IPS-20b (cell line): ENCODE measurements around the gene RABL2A.
"Not testable (repeated sequence)": the region's sequence is repeated elsewhere in the genome, so short reads cannot be mapped to it uniquely, and the experiment has no call there.

Source experiments
- H3K27ac ChIP-seq: one replicate; pipeline ENCODE4 v1.5.1; 2013; ENCODE audit warnings: low read length
- H3K27me3 ChIP-seq: 2 replicates; pipeline ENCODE4 v1.6.1; 2013; ENCODE audit warnings: mild to moderate bottlenecking, low read length, inconsistent platforms; ENCODE audit not compliant: insufficient read depth
- H3K36me3 ChIP-seq: 2 replicates; pipeline ENCODE4 v1.6.1; 2013; ENCODE audit warnings: low read depth, mild to moderate bottlenecking, inconsistent platforms, low read length, moderate library complexity; ENCODE audit not compliant: insufficient read depth
- H3K4me1 ChIP-seq: 2 replicates; pipeline ENCODE4 v1.6.1; 2013; ENCODE audit warnings: mild to moderate bottlenecking, control low read depth, inconsistent platforms, low read length, moderate library complexity; ENCODE audit not compliant: insufficient read depth
- H3K4me3 ChIP-seq: 2 replicates; pipeline ENCODE4 v1.5.1; 2013; ENCODE audit warnings: mild to moderate bottlenecking, low read length, inconsistent platforms
- H3K9ac ChIP-seq: 2 replicates; pipeline ENCODE4 v1.6.1; 2013; ENCODE audit warnings: low read depth, mild to moderate bottlenecking, inconsistent platforms, low read length, moderate library complexity
- H3K9me3 ChIP-seq: 2 replicates; pipeline ENCODE4 v1.6.1; 2013; ENCODE audit warnings: mild to moderate bottlenecking, low read depth, low read length, inconsistent platforms; ENCODE audit not compliant: insufficient read depth

Gene RABL2A

GRCh38 chr2:113632849-113633345 lies 5.8 kb downstream of the RABL2A start:
- not testable (repeated sequence) for H3K36me3 ChIP-seq, H3K27me3 ChIP-seq, H3K4me1 ChIP-seq, H3K4me3 ChIP-seq, H3K27ac ChIP-seq, H3K9me3 ChIP-seq, H3K9ac ChIP-seq

DNA sequence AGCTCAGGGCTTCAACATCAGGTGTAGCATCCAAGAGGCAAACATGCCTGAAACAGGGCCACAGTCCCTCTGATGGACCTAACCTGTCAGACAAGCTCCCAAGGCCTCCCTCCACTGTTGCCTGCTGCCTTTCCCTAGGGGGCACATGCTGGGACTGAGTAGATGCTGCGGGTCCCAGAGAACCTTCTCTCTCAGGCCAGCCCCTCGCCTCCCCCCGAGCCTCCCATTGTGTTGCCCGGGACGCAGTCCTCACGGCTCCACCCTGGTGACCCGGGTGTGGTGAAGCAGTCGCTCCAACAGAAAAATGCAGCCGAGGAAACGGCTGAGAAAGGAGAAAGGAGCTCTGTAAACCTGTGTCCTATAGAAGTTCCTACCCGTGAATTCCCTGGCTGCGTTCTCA lies 8.3 kb downstream of the RABL2A start:
- H3K4me1 ChIP-seq, H3K9ac ChIP-seq, H3K4me3 ChIP-seq, H3K36me3 ChIP-seq, H3K9me3 ChIP-seq, H3K27ac ChIP-seq, H3K27me3 ChIP-seq: not testable (repeated sequence)

DNA sequence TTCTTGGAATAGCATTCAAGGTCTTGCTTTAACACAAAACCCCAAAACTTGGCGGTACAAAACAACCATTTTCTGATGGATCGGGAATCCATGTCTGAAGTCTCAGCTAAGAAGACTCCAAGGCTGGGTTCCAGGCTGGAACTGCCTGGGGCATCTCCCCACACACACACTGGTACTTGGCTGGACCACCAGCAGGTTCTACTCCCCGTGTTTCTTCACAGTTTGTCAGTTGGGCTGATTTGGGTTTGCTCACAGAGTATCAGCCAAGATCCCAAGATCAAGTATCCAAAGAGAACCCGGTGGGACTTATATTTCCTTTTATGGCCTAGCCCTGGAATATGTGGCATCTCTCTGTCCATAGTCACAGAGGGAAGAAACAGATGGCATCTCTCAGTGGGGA lies 9.2 kb downstream of the RABL2A start:
- not testable (repeated sequence) for H3K9me3 ChIP-seq, H3K27me3 ChIP-seq, H3K4me3 ChIP-seq, H3K4me1 ChIP-seq, H3K36me3 ChIP-seq, H3K9ac ChIP-seq, H3K27ac ChIP-seq

- not testable (repeated sequence) for H3K4me3 ChIP-seq, H3K36me3 ChIP-seq, H3K9me3 ChIP-seq, H3K27ac ChIP-seq, H3K27me3 ChIP-seq, H3K9ac ChIP-seq, H3K4me1 ChIP-seq
Measured at GRCh38 chr2:113638084-113638483, 11.0 kb downstream of the RABL2A start.

DNA sequence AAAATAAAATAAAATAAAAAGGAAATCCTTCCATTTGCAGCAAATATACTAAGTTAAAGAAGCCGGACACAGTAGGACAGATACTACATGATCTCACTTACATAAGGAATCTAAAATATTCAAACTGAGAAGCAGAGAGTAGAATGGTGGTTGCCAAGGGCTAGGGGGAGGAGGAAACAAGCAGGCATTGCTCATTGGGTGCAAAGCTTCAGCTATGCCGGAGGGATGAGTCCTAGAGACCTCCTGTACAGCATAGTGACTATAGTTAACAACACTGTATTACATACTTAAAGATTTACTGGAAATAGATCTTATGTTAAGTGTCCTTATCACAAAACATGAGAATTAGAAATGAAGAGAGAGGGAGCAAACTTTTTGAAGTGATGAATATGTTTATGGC lies 19.2 kb downstream of the RABL2A start:
- H3K9ac ChIP-seq, H3K4me1 ChIP-seq, H3K27me3 ChIP-seq, H3K27ac ChIP-seq, H3K36me3 ChIP-seq, H3K9me3 ChIP-seq, H3K4me3 ChIP-seq: not testable (repeated sequence)

DNA sequence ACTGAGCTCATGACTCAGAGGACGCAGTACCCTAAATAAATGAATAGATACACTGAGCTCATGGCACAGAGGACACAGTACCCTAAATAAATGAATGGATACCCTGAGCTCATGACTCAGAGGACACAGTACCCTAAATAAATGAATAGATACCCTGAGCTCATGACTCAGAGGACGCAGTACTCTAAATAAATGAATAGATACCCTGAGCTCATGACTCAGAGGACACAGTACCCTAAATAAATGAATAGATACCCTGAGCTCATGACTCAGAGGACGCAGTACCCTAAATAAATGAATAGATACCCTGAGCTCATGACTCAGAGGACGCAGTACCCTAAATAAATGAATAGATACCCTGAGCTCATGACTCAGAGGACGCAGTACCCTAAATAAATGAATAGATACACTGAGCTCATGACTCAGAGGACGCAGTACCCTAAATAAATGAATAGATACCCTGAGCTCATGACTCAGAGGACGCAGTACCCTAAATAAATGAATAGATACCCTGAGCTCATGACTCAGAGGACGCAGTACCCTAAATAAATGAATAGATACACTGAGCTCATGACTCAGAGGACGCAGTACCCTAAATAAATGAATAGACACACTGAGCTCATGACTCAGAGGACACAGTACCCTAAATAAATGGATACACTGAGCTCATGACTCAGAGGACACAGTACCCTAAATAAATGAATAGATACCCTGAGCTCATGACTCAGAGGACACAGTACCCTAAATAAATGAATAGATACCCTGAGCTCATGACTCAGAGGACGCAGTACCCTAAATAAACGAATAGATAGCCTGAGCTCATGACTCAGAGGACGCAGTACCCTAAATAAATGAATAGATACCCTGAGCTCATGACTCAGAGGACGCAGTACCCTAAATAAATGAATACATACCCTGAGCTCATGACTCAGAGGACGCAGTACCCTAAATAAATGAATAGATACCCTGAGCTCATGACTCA lies 24.1 kb downstream of the RABL2A start:
- not testable (repeated sequence) for H3K27me3 ChIP-seq, H3K9me3 ChIP-seq, H3K27ac ChIP-seq, H3K9ac ChIP-seq, H3K4me3 ChIP-seq, H3K36me3 ChIP-seq, H3K4me1 ChIP-seq

DNA sequence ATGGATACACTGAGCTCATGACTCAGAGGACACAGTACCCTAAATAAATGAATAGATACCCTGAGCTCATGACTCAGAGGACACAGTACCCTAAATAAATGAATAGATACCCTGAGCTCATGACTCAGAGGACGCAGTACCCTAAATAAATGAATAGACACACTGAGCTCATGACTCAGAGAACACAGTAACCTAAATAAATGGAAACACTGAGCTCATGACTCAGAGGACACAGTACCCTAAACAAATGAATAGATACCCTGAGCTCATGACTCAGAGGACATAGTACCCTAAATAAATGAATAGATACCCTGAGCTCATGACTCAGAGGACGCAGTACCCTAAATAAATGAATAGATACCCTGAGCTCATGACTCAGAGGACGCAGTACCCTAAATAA lies 25.5 kb downstream of the RABL2A start:
- H3K36me3 ChIP-seq, H3K9ac ChIP-seq, H3K27me3 ChIP-seq, H3K27ac ChIP-seq, H3K4me3 ChIP-seq, H3K4me1 ChIP-seq, H3K9me3 ChIP-seq: not testable (repeated sequence)

DNA sequence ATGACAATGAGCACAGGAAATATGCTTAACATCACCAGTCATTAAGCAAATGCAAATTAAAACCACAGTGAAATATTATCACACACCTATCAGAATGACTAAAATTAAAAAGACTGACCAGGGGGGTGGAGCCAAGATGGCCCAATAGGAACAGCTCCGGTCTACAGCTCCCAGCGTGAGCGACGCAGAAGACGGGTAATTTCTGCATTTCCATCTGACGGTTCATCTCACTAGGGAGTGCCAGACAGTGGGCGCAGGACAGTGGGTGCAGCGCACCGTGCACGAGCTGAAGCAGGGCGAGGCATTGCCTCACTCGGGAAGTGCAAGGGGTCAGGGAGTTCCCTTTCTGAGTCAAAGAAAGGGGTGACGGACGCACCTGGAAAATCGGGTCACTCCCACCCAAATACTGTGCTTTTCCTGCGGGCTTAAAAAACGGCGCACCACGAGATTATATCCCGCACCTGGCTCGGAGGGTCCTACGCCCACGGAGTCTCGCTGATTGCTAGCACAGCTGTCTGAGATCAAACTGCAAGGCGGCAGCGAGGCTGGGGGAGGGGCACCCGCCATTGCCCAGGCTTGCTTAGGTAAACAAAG lies 29.1 kb downstream of the RABL2A start:
- not testable (repeated sequence) for H3K4me3 ChIP-seq, H3K4me1 ChIP-seq, H3K9me3 ChIP-seq, H3K36me3 ChIP-seq, H3K27me3 ChIP-seq, H3K27ac ChIP-seq, H3K9ac ChIP-seq

- H3K27ac ChIP-seq, H3K36me3 ChIP-seq, H3K4me1 ChIP-seq, H3K4me3 ChIP-seq, H3K27me3 ChIP-seq, H3K9ac ChIP-seq, H3K9me3 ChIP-seq: not testable (repeated sequence)
Measured at GRCh38 chr2:113657735-113658134, 30.7 kb downstream of the RABL2A start.

DNA sequence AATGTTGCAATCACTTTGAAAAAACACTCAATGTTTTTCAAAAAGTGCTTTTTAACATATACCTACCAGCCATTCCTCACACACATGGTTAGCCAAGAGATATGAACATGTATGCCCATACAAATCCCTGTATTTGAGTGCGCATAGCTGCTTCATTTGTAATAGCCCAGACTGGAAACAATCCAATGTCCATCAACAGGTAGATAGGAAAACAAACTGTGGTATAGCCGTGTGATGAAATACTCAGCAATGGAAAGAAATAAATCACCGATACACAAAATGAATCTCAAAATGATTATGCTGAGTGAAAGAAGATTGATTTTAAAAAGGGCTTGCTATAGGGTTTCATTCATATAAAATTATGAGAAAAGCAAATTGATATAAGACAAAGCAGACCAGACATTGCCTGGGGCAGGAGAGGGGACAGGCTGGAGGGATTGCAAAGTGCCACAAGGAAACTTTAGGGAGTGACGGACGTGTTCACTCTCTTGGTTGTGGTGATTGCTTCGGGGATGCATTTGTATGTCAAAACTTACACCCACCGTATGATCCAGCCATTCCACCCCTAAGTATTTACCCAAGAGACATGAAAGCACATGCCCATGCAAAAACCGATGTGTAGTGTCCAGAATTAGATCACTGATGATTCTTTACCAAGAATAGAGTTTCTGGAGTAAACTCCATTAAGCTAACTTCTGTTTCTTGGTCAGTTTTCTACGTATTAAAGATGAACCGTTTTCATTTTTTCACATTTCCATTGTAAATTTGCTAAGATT lies 36.4 kb downstream of the RABL2A start:
- not testable (repeated sequence) for H3K9ac ChIP-seq, H3K9me3 ChIP-seq, H3K27me3 ChIP-seq, H3K27ac ChIP-seq, H3K4me3 ChIP-seq, H3K36me3 ChIP-seq, H3K4me1 ChIP-seq

DNA sequence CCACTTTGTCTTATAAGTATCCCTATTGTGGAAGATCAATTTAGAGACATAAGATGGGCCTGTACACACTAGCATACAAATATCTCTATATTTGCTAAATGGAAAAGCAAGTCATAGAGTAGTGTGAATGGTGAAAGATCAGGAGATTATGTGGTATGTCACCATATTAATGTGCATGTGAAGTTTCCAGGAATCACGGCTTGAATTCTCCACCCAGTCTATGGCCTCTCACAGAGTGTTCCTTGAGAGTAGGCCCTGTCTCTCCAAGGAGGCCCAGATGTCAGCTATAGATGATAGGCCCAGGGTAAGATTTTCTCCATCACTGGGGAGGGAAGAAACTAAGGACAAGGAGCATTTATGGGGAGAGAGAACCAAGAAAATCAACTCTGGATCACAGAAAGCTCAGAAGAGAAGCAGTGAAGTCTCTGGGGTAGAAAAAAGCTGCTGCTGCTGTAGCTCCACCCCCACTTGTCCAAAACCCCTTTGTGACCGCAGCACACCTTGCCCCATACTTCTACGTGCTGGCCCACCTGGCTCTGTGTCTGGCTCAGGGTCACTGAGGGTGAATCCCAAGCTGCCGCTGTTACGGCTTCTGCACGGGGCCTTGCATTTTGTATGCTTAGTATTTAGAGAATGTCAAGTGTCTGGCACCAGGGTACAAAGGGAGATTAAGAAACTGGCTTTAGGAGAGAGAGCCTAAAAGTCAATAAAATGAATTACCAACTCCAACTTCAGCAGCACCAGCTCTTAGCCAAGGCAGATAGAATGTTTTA lies 37.9 kb downstream of the RABL2A start:
- H3K9me3 ChIP-seq, H3K27me3 ChIP-seq, H3K36me3 ChIP-seq, H3K9ac ChIP-seq, H3K4me1 ChIP-seq, H3K4me3 ChIP-seq, H3K27ac ChIP-seq: not testable (repeated sequence)
